BE2C (cell line): ENCODE measurements around the gene RELT.

Experiments
- DNase-seq: peaks from one replicate; pipeline ENCODE4 v3.0.0-alpha.2; 2020
- H3K27me3 ChIP-seq: fragments of 250-450 bp; sonication (Bioruptor Pico); 2 replicates; pipeline ENCODE4 v1.5.1; 2020; ENCODE audit warnings: mild to moderate bottlenecking
- H3K36me3 ChIP-seq: fragments of 250-450 bp; sonication (Bioruptor Pico); 2 replicates; pipeline ENCODE4 v1.5.1; 2020; ENCODE audit warnings: mild to moderate bottlenecking
- H3K4me1 ChIP-seq: fragments of 250-450 bp; sonication (Bioruptor Pico); 2 replicates; pipeline ENCODE4 v1.5.1; 2020
- H3K4me3 ChIP-seq: 2 replicates; pipeline ENCODE4 v1.5.1; 2011; ENCODE audit warnings: low read depth, low read length
- H3K9me3 ChIP-seq: fragments of 250-450 bp; sonication (Bioruptor Pico); 2 replicates; pipeline ENCODE4 v1.5.1; 2020
- CTCF ChIP-seq: IDR thresholded peaks from 2 replicates; pipeline ENCODE4 v1.5.1; 2012; ENCODE audit warnings: mild to moderate bottlenecking, low read depth, low read length

RELT gene

DNA sequence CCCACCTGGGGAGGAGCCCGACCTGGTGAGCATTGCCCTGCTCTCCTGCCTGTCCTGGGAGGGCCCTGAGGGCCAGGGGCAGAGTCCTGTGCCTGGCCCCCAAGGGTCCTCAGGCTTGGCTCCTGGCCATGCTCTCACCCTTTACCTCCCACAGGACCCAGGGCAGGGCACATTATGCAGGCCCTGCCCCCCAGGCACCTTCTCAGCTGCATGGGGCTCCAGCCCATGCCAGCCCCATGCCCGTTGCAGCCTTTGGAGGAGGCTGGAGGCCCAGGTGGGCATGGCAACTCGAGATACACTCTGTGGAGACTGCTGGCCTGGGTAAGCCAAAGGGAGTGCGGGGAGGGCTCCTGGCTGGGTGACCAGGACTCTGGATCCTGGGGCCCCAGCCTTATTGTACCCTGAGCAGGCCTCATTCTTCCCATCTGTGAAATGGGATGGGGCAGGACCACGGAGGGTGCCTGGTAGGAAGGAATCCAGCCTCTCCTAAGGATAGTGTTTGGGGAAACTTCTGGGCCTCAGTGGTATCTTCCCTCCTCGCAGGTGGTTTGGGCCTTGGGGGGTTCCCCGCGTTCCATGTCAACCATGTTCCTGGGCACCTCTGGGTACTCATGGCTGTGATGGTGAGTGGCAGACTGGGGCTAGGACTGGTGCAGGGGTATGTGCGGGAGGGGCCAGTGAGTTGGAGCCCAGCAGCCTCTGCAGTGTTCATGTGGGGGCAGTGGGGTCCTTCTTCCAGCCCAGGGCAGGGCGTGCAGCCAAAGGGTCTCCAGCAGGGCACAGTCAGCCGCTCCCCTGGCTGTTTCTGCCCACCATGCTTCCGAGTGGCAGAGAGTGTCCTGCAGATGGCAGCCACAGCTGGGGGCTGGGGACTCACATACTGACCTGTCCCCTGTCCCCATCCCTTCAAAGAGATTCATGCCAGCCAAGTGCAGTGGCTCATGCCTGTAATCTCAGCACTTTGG is 14.7 kb downstream of the RELT start:
- no peak for TF ChIP-seq CTCF
- no peak overlapping the region for H3K4me3 ChIP-seq
- H3K9me3 ChIP-seq, result no peaks in the 10 kb centered on the region
- no peaks in the 10 kb centered on the region for H3K36me3 ChIP-seq
- no peaks in the 10 kb centered on the region for H3K27me3 ChIP-seq
- DNase-seq, result no peak
- no peaks in the 10 kb centered on the region for H3K4me1 ChIP-seq

GRCh38 chr11:73391665-73392064 is 15.5 kb downstream of the RELT start:
- Histone ChIP-seq H3K27me3 (no peaks in the 10 kb centered on the region), H3K4me1 (no peaks in the 10 kb centered on the region), H3K36me3 (no peaks in the 10 kb centered on the region), H3K9me3 (no peaks in the 10 kb centered on the region), H3K4me3 (no peak overlapping the region)
- no peak for TF ChIP-seq CTCF
- no peak for DNase-seq

DNA sequence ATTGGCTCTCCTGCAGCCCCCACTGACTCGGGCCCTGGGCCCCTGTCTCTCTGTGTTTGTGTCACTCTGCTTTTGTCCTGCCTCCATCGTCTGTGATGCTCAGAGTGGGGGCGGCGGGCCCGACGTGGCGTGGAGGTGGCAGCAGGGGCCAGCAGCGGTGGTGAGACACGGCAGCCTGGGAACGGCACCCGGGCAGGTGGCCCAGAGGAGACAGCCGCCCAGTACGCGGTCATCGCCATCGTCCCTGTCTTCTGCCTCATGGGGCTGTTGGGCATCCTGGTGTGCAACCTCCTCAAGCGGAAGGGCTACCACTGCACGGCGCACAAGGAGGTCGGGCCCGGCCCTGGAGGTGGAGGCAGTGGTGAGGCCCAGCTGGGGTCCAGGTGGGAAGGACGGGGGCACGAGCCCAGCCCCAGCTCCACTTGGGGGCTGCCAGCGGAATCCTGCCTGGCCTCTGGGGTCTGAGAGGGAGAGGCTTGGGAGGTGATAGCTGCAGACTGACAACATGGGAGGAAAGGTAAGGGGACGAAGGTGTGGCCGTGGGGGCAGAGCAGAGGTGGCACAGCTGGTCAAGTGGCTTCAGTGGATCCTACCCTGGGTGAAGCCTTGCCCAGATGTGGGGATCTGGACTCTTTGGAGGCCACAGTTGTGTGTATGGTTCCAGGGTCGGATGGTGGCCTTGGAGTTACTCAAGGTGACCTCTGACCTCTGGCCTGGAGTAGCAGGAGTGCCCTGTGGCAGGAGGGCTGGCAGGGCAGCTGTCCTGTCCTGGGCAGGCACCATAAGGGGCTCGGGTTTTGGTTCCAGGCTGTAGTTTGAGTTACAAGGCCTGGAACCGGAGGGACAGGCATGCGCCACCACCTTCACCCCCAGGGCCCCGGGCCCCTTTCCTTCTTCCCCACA is 16.2 kb downstream of the RELT start:
- Histone ChIP-seq H3K9me3 (no peaks in the 10 kb centered on the region), H3K36me3 (no peaks in the 10 kb centered on the region)
- TF ChIP-seq CTCF, result no peak

DNA sequence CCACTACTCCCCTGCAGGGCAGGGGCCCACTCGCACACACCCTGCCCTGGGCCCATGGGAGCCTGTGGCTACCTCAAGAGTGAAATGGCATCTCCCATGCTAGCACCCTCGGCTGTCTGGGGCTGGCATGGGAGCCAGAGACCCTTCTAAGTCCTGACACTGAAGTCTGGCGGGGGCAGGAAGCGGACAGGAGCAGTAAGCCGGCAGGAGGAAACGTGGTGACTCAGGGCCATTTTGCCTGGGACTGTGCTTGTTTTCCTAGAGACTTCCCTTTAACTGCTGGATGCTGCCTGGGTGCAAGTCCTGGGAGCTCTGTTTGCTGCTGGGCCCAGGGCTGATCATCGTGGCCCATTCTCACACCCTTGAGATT is 16.8 kb downstream of the RELT start:
- TF ChIP-seq CTCF, result no peak
- H3K27me3 ChIP-seq, result no peaks in the 10 kb centered on the region
- DNase-seq, result no peak
- no peaks in the 10 kb centered on the region for H3K4me1 ChIP-seq
- H3K36me3 ChIP-seq, result no peaks in the 10 kb centered on the region
- no peak overlapping the region for H3K4me3 ChIP-seq
- H3K9me3 ChIP-seq, result no peaks in the 10 kb centered on the region

More for the DNA sequence above, 16.2 kb downstream of the RELT start:
- DNase-seq, result no peak
- H3K4me3 ChIP-seq, result no peak overlapping the region
- no peaks in the 10 kb centered on the region for H3K4me1 ChIP-seq
- no peaks in the 10 kb centered on the region for H3K27me3 ChIP-seq

DNA sequence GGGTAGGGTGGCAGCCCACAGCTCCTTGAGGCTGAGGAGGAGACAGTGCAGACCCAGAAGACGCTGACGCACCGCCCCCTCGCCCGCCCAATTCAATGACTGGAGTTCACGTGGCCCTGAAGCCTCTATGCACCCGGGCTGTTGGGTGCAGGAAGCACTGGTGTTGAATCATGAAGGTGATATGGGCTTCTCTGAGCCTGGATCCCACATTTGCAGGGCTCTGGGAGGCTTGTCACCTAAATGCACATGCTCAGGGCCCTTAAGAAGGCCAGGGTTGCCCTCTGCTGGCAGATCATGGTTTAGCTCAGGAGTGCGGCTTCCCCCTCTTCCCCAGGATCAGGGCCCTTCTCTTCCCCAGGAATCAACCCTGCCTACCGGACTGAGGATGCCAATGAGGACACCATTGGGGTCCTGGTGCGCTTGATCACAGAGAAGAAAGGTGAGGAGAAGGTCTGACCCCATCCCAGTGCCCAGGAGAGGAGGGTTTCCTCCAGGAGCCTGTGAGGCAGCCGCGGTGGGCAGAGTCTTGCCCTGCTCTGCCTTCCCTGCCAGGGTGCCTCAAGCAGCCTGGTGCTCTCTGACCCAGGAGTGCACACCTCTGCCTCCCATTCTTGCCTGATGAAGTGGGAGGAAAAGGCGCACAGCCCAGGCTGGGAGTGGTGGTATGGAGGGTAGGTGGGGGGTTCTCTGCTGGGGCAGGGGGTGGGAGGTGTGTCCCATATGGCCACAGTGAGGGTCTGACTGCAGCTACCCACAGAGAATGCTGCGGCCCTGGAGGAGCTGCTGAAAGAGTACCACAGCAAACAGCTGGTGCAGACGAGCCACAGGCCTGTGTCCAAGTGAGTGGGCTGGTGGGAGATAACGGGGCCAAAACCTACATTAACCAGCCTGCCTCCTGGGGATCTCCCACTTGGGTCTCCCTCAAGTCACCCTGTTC is 17.5 kb downstream of the RELT start:
- peak; percentile 83 for DNase-seq
- no peak overlapping the region for H3K4me3 ChIP-seq
- no peaks in the 10 kb centered on the region for H3K36me3 ChIP-seq
- TF ChIP-seq CTCF, result peak; percentile 90
- H3K9me3 ChIP-seq, result no peaks in the 10 kb centered on the region
- no peaks in the 10 kb centered on the region for H3K27me3 ChIP-seq
- H3K4me1 ChIP-seq, result no peaks in the 10 kb centered on the region
